Prostate gland (tissue), 2 donors: Measurements from ENCODE around the gene CCR6. TPM values are rescaled to one million over a fixed set of nuclear protein-coding genes. Genes with fewer than 3 reads are reported as not detected.

ENCODE experiments used
- DNase-seq: peaks from one replicate; pipeline ENCODE4 v3.0.0-alpha.2; 2019; ENCODE audit warnings: low spot score
- H3K27ac ChIP-seq, 2 donors: fragments of 200-600 bp; sonication (generic); 2 replicates each; pipeline ENCODE4 v1.5.1; 2017 to 2019
- H3K27me3 ChIP-seq: fragments of 200-600 bp; sonication (generic); replicated peaks from 2 replicates; pipeline ENCODE4 v1.5.1; 2019; ENCODE audit not compliant: insufficient read depth
- H3K36me3 ChIP-seq, 2 donors: fragments of 200-600 bp; sonication (generic); 1 replicate in 1 of 2; 2 replicates in 1 of 2; pipeline versions ENCODE4 v1.5.1 to v1.8.1; 2017 to 2019
- H3K4me1 ChIP-seq: fragments of 200-600 bp; sonication (generic); replicated peaks from 2 replicates; pipeline ENCODE4 v1.5.1; 2019
- H3K4me3 ChIP-seq, 2 donors: fragments of 200-600 bp; sonication (generic); 2 replicates each; pipeline ENCODE4 v1.5.1; 2017 to 2019
- H3K9me3 ChIP-seq: fragments of 200-600 bp; sonication (generic); 2 replicates; pipeline ENCODE4 v1.5.1; 2017
- POLR2A ChIP-seq: fragments of 450-650 bp; IDR thresholded peaks from one replicate; pipeline ENCODE4 v1.6.1; 2016; ENCODE audit warnings: antibody characterized with exemption, mild to moderate bottlenecking
- POLR2AphosphoS5 ChIP-seq: sonication (generic); formaldehyde crosslinking; IDR thresholded peaks from one replicate; pipeline ENCODE4 v1.6.1; 2017; ENCODE audit warnings: antibody characterized with exemption
- WGBS: methylation state at CpG from one replicate; pipeline ENCODE4 v1.1.5; 2018; 5-methylcytosine and 5-hydroxymethylcytosine counted together
- intact Hi-C: fragments of 100-400 bp; cut with DNase I; formaldehyde crosslinking; loops from one replicate; pipeline ENCODE4 v1.14.2; 2022
- total RNA-seq, 2 donors: library from RNA; depleted of rRNA; stranded (reverse); fragments of >200 nt; gene quantifications; one replicate each; pipeline ENCODE4 v1.1.0, GENCODE V29; 2016
- TF ChIP-seq, protein P1 (sequence below), 4 experiments: fragments of 200-600 bp in 2 of 4; fragments of 450-650 bp in 2 of 4; sonication (generic) in 2 of 4; IDR thresholded peaks; 1 replicate in 3 of 4; 2 replicates in 1 of 4; pipeline ENCODE4 v1.5.1; 2016 to 2019; ENCODE audit warnings: antibody characterized with exemption in 4 of 4, mild to moderate bottlenecking in 2 of 4, moderate library complexity in 2 of 4

CCR6 gene
- total RNA-seq, 2 donors from 2014 or later = not detected

DNA sequence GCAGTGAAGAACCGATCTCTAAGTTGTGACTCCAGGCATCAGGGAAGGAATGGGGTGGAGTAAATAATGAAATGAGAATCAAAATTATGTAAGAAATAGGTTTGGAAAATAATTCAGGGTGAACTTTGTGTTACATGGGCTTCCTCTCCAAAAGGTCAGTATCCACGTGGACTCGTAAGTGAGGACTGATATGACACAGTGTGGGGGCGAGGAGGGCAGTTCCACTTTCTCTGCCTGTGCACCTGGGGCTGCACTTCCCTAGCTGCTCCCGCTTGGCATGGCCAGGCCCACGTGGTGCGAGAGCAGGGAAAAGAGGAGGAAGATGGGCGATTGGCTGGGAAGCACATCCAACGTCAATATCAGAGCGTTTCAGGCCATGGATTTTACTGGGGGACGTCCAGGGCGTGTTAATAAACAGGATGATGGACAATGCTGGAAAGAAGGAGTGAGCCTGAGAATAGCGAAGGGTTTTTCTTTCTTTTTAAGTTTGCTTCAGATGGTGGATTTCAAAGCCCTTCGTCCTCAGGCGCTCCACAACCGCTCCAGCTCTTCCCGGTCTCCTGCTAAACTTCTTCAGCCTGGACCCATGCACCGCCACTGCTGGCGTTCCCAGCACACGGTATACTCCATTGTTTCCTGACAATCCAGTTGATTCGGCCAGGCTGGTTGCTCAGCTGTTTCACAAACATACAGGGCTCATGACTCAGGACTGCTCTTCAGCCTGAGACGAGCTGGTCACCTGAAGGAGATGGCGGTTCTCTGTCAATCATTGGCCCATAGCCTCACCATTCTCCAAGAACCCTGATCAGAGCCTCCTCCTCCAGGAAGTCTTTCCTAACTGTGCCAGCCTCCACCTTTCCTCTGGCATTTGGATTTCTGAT lies 11.8 kb downstream of the CCR6 start:
- intact Hi-C loops = no loop called here
- no peaks in the 10 kb centered on the region for H3K36me3 ChIP-seq
- H3K4me1 ChIP-seq = no peaks in the 10 kb centered on the region
- TF ChIP-seq POLR2A = no peak
- no peak for TF ChIP-seq POLR2AphosphoS5
- TF ChIP-seq, protein P1, sequence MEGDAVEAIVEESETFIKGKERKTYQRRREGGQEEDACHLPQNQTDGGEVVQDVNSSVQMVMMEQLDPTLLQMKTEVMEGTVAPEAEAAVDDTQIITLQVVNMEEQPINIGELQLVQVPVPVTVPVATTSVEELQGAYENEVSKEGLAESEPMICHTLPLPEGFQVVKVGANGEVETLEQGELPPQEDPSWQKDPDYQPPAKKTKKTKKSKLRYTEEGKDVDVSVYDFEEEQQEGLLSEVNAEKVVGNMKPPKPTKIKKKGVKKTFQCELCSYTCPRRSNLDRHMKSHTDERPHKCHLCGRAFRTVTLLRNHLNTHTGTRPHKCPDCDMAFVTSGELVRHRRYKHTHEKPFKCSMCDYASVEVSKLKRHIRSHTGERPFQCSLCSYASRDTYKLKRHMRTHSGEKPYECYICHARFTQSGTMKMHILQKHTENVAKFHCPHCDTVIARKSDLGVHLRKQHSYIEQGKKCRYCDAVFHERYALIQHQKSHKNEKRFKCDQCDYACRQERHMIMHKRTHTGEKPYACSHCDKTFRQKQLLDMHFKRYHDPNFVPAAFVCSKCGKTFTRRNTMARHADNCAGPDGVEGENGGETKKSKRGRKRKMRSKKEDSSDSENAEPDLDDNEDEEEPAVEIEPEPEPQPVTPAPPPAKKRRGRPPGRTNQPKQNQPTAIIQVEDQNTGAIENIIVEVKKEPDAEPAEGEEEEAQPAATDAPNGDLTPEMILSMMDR (IDR thresholded peaks at IDR 0.05) = no peak
- 88% methylated on average over 23 of the region's 23 CpGs for WGBS
- no peak overlapping the region for H3K4me3 ChIP-seq
- no peak for DNase-seq
- no peaks in the 10 kb centered on the region for H3K27me3 ChIP-seq
- no peak overlapping the region for H3K27ac ChIP-seq
- H3K9me3 ChIP-seq = no peaks in the 10 kb centered on the region

DNA sequence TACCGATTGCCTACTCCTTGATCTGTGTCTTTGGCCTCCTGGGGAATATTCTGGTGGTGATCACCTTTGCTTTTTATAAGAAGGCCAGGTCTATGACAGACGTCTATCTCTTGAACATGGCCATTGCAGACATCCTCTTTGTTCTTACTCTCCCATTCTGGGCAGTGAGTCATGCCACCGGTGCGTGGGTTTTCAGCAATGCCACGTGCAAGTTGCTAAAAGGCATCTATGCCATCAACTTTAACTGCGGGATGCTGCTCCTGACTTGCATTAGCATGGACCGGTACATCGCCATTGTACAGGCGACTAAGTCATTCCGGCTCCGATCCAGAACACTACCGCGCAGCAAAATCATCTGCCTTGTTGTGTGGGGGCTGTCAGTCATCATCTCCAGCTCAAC lies 13.5 kb downstream of the CCR6 start:
- no peak for DNase-seq
- no peaks in the 10 kb centered on the region for H3K36me3 ChIP-seq
- H3K27ac ChIP-seq = no peak overlapping the region
- no peak for TF ChIP-seq POLR2AphosphoS5
- TF ChIP-seq, protein P1 (IDR thresholded peaks at IDR 0.05) = no peak
- TF ChIP-seq POLR2A = no peak
- 91% methylated on average over 13 of the region's 13 CpGs for WGBS
- H3K9me3 ChIP-seq = no peaks in the 10 kb centered on the region
- H3K4me1 ChIP-seq = no peaks in the 10 kb centered on the region
- H3K4me3 ChIP-seq = no peak overlapping the region
- no peaks in the 10 kb centered on the region for H3K27me3 ChIP-seq
- intact Hi-C loops = no loop called here

DNA sequence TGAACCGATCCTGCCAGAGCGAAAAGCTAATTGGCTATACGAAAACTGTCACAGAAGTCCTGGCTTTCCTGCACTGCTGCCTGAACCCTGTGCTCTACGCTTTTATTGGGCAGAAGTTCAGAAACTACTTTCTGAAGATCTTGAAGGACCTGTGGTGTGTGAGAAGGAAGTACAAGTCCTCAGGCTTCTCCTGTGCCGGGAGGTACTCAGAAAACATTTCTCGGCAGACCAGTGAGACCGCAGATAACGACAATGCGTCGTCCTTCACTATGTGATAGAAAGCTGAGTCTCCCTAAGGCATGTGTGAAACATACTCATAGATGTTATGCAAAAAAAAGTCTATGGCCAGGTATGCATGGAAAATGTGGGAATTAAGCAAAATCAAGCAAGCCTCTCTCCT lies 14.2 kb downstream of the CCR6 start:
- TF ChIP-seq POLR2AphosphoS5 = no peak
- Histone ChIP-seq H3K9me3 (no peaks in the 10 kb centered on the region), H3K27me3 (no peaks in the 10 kb centered on the region), H3K36me3 (no peaks in the 10 kb centered on the region), H3K4me3 (no peak overlapping the region), H3K27ac (no peak overlapping the region), H3K4me1 (no peaks in the 10 kb centered on the region)
- intact Hi-C loops = no loop called here
- no peak for DNase-seq
- WGBS = 93% methylated on average over 10 of the region's 10 CpGs

DNA sequence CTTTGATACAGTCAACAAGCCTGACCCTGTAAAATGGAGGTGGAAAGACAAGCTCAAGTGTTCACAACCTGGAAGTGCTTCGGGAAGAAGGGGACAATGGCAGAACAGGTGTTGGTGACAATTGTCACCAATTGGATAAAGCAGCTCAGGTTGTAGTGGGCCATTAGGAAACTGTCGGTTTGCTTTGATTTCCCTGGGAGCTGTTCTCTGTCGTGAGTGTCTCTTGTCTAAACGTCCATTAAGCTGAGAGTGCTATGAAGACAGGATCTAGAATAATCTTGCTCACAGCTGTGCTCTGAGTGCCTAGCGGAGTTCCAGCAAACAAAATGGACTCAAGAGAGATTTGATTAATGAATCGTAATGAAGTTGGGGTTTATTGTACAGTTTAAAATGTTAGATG lies 15.0 kb downstream of the CCR6 start:
- no peaks in the 10 kb centered on the region for H3K27me3 ChIP-seq
- H3K4me1 ChIP-seq = no peaks in the 10 kb centered on the region
- no peak for DNase-seq
- no peak for TF ChIP-seq POLR2A
- TF ChIP-seq, protein P1 (IDR thresholded peaks at IDR 0.05) = no peak
- TF ChIP-seq POLR2AphosphoS5 = no peak
- intact Hi-C loops = no loop called here
- WGBS = 65% methylated on average over 6 of the region's 6 CpGs
- no peaks in the 10 kb centered on the region for H3K36me3 ChIP-seq
- H3K27ac ChIP-seq = no peak overlapping the region
- H3K9me3 ChIP-seq = no peaks in the 10 kb centered on the region
- no peak overlapping the region for H3K4me3 ChIP-seq

DNA sequence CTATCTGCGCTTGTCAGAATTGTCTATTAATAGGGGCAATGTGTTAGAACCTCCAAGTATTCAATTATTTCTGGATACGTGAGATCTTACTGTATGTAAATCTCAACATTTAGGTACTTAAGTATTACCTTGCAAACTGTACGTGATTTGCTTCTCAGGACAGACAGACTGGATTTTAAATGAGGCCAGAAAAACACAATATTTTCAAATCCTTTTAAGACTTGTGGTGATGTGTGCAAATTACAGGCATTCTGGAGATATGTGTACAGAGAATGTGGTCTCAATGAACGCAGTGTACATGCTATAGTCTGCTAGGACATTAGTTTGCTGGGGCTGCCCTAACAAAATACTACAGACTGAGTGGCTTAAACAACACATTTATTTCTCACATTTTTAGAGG lies 16.9 kb downstream of the CCR6 start:
- Histone ChIP-seq H3K9me3 (no peaks in the 10 kb centered on the region), H3K36me3 (no peaks in the 10 kb centered on the region), H3K4me3 (no peak overlapping the region), H3K4me1 (no peaks in the 10 kb centered on the region), H3K27me3 (no peaks in the 10 kb centered on the region), H3K27ac (no peak overlapping the region)
- DNase-seq = no peak
- no peak for TF ChIP-seq POLR2A
- TF ChIP-seq, protein P1 (IDR thresholded peaks at IDR 0.05) = no peak
- no peak for TF ChIP-seq POLR2AphosphoS5
- WGBS = 95% methylated on average over 4 of the region's 4 CpGs
- intact Hi-C loops = loop anchor here (5.0 kb wide), 2 partner anchors 142 to 352 kb away; partner anchors contain the start of gene CEP43
